GM12874 (cell line): ENCODE measurements around the gene TSPAN4.
A peak's percentile ranks its signal among the peaks of the same experiment; 100 is the strongest.

Experiments
- TF ChIP-seq, protein P1 (sequence below): IDR thresholded peaks from 2 replicates; pipeline ENCODE4 v1.5.1; 2011; ENCODE audit warnings: low read depth, mild to moderate bottlenecking, control low read depth, low read length, moderate library complexity; ENCODE audit not compliant: insufficient read depth

The TSPAN4 gene

DNA sequence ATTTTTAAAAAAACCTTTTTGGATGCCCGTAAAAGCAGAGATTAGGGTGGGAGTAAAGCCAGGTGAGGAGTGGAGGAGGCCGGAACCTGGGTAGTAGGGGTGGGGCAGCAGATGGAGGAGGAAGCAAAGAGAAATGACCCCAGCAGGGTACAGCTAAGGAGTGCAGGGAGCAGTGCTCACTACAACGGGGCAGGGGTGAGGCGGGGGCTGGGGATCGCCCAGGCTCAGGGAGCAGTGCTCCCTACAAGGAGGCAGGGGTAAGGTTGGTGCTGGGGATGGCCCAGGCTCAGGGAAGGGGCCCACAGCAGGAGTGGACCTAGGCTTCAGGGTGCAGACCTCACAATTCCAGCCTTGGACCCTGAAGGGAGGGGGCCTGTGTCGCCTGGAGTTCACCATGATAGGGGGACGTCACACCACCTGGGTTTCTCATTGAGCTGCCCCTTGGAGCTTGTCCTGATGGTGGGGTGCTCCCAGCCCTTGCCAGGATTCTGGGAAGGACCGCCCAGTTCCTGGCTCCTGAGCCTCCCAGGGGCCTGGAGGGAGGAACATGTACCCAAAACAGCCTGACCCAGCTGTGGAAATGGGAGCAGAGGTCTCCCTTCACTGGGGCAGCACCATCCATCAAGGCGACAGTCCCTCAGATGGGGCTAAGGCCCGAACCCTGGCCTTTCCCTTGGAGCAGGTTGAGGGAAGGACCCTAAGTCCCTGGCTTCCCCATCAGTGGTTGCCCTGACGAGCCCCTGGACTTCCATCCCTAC is 26.8 kb upstream of the TSPAN4 start:
- TF ChIP-seq, protein P1, sequence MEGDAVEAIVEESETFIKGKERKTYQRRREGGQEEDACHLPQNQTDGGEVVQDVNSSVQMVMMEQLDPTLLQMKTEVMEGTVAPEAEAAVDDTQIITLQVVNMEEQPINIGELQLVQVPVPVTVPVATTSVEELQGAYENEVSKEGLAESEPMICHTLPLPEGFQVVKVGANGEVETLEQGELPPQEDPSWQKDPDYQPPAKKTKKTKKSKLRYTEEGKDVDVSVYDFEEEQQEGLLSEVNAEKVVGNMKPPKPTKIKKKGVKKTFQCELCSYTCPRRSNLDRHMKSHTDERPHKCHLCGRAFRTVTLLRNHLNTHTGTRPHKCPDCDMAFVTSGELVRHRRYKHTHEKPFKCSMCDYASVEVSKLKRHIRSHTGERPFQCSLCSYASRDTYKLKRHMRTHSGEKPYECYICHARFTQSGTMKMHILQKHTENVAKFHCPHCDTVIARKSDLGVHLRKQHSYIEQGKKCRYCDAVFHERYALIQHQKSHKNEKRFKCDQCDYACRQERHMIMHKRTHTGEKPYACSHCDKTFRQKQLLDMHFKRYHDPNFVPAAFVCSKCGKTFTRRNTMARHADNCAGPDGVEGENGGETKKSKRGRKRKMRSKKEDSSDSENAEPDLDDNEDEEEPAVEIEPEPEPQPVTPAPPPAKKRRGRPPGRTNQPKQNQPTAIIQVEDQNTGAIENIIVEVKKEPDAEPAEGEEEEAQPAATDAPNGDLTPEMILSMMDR = no peak

DNA sequence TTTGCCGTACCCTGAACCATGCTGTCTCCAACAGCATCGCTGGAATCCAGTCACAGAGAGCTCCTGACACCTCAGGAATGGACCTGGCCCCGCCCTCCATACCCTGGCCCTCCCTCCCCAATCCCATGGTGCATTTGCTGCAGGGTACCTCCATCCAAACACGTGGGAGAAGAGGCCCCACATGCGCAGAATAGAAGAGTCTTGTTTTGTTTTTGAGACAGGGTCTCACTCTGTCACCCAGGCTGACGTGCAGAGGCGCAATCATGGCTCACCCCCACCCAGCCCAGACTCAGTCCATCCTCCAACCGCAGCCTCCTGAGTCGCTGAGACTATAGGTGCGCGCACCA is 26.2 kb upstream of the TSPAN4 start:
- TF ChIP-seq, protein P1 = no peak

DNA sequence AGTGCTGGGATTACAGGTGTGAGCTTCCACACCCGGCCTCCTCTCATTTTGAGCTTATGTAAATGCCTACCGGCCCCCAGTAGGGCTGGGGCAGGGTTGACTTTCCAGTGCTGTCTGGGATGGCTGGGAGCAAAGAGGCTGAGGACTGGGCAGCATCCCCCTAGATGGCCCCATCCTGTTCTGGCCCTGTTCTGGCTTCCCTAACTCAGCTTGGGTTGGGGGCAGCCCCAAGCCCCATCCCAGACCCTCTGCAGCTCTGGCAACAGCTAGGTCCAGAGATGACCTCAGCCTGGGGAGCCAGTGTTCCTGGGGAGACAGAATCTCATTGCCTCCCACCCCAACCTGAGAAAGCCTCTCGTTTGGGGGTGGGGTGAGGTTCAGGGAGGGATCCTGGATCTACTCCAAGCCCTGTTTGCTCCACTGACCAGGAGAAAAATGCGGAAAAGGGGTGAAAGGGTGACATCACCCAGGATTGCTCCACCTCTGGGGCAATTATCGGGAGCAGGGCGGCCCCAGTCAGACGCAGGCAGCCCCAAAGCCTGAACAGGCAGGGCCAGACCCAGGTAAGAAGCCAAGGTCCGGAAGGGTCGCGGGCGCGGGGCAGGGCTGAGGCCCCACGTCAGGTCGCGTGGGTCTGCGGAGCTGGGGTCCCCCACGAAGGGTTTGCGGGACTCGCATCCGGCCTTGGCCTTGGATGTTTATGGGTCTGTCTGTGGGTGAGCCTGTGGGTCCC is 24.1 kb upstream of the TSPAN4 start, which contains the start of gene PNPLA2:
Gene PNPLA2, plus strand, starts transcription at position 519 of the 733 bp plus-strand sequence. CDS start 805 bp downstream, outside the sequence.
- TF ChIP-seq, protein P1 = no peak

DNA sequence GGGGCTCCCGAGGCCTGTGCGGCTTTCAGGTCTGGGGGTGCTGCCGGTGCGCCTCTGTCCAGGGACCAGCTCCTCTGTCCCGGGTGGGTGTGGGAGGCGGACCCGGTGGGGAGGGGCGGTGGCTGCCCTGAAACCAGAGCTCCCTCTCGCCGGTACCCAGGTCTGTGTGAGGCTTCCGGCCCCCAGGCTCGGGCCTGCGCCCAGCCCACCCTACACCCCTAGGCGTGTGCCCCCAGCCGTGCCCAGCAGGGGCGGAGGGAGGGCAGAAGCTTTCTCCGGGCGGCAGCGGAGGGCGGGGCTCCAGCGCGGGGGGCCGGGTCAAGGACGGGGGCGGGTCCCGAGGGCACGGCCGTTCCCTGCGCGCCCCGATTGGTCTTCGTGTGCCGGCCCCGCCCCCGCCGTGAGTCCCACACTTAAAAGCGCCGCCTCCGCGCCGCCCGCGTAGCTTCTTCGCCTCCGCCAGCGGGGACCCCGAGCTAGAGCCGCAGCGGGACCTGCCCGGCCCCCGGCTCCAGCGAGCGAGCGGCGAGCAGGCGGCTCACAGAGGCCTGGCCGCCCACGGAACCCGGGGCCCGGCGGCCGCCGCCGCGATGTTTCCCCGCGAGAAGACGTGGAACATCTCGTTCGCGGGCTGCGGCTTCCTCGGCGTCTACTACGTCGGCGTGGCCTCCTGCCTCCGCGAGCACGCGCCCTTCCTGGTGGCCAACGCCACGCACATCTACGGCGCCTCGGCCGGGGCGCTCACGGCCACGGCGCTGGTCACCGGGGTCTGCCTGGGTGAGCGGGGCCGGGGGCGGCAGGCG is 23.3 kb upstream of the TSPAN4 start:
- TF ChIP-seq, protein P1 = 0 out of 2 replicates have a peak, but pooled peaks have one; percentile 7

DNA sequence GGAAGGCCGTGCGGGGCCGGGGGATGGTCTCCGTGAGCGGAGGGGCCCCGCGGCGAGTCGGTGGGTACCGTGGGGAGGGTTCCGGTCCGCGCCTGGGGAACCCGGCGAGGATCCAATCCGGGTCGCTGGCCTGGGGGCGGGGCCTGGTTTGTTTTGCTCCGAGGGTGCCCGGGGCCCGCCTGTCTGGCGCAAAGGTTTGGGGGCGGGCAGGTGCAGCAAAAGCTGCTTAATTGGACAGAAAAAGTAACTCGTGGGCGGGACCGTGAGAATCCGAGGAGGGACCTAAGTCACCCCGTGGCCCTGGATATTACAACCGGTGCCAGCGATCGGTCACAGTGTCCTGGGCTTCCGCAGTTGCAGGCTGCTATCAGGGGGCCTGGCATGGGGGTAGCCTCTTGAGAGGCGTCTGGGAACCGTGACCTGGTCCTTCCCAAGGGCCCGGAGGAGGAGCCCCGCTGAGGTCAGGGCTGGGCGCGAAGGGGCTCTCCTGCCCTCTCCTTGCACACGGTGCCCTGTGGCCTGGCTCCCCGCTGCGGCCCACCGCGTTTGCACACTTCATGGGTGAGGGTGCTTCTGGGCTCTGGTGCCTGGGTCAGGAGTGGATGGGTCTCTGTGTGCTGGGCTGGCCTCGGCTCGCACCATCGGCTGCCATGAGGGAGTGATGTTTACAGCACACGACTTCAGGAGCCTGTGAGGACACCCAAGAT is 22.6 kb upstream of the TSPAN4 start:
- TF ChIP-seq, protein P1 = no peak

DNA sequence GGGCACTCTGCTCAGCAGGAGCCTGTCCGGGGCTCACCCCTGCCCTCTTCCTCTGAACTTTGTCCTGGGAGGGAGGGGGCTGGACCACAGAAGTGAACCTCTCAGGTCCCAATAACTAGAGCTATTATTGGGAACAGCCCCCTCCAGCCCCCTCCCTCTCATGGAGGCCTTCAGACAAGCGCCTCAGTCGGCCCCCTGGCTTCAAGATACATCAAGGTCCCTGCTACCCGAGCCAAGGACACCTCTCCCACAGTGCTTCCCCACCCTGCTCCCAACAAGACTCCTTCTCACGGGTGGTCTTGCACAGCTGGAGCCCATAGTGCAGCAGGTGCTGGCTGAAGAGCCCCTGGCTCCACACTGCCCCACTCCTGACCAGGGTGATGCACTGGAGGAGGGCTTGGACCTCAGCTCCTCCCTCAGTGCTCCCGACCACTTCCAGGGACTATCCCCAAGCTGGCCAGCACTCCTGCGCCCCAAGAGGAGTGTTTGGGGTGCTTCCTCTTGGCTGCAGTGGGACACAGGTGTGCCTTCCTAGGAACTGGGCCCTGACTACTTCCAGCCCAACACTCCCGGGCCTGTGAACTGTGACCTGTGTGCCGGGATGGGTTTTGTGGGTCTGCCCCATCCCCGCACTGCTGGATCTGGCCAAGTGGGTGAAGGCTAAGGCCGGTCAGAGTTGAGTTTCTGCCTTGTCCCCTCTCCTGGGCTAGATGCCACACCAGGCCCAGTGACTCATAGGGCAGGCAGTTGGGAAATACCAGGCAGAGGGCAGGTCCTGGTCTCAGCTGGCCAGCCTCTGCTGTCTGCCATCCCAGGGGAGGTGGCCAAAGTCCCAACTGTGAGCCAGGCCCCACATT is 21.8 kb upstream of the TSPAN4 start:
- TF ChIP-seq, protein P1 = no peak
